GM12878 (cell line): Measurements from ENCODE around the gene EDEM3. TPM values are rescaled to one million over a fixed set of nuclear protein-coding genes. Genes with fewer than 3 reads are reported as not detected.

ENCODE experiments used
- ATF3 ChIP-seq: IDR thresholded peaks from 2 replicates; pipeline ENCODE4 v1.6.1; 2011; ENCODE audit warnings: low read depth, mild to moderate bottlenecking, low read length, moderate library complexity, borderline replicate concordance; ENCODE audit errors: extremely low read depth
- BCL11A ChIP-seq: IDR thresholded peaks from 2 replicates; pipeline ENCODE4 v1.6.1; 2011; ENCODE audit warnings: low read depth, low read length
- BCL3 ChIP-seq: IDR thresholded peaks from 2 replicates; pipeline ENCODE4 v1.6.1; 2011; ENCODE audit warnings: borderline replicate concordance, low read depth, mild to moderate bottlenecking, moderate library complexity, low read length; ENCODE audit not compliant: insufficient read depth, poor library complexity, severe bottlenecking
- BRCA1 ChIP-seq: IDR thresholded peaks from 2 replicates; pipeline ENCODE4 v1.6.1; 2011; ENCODE audit warnings: low read depth, low read length, improper control_type of control experiment
- CHD2 ChIP-seq: IDR thresholded peaks from 2 replicates; pipeline ENCODE4 v1.6.1; 2011; ENCODE audit warnings: low read depth, low read length, improper control_type of control experiment, borderline replicate concordance
- CREM ChIP-seq: IDR thresholded peaks from 2 replicates; pipeline ENCODE4 v1.6.1; 2014; ENCODE audit warnings: antibody characterized with exemption, low read depth
- EP300 ChIP-seq, 2 experiments: fragments of 150-350 bp in 1 of 2; IDR thresholded peaks; 2 replicates each; pipeline ENCODE4 v1.6.1; 2011 to 2012; ENCODE audit warnings: low read depth in 2 of 2, low read length in 2 of 2, borderline replicate concordance in 1 of 2, improper control_type of control experiment in 1 of 2, inconsistent platforms in 1 of 2; ENCODE audit not compliant: control insufficient read depth in 1 of 2
- ETV6 ChIP-seq, 2 experiments: fragments of 450-650 bp in 1 of 2; IDR thresholded peaks in 1 of 2; conservative IDR thresholded peaks in 1 of 2; 2 replicates each; pipeline ENCODE4 v1.6.1; 2014; ENCODE audit warnings: antibody characterized with exemption in 1 of 2, borderline replicate concordance in 1 of 2, low read depth in 1 of 2, mild to moderate bottlenecking in 1 of 2, moderate library complexity in 1 of 2
- IKZF2 ChIP-seq, 2 experiments: fragments of 450-650 bp; IDR thresholded peaks; 2 replicates each; pipeline ENCODE4 v1.6.1; 2017; ENCODE audit warnings: mild to moderate bottlenecking in 2 of 2, moderate library complexity in 2 of 2
- KDM1A ChIP-seq: fragments of 200-600 bp; sonication (generic); IDR thresholded peaks from 2 replicates; pipeline ENCODE4 v1.6.1; 2016; ENCODE audit warnings: borderline replicate concordance
- MEF2B ChIP-seq: fragments of 450-650 bp; IDR thresholded peaks from 2 replicates; pipeline ENCODE4 v1.6.1; 2018; ENCODE audit warnings: mild to moderate bottlenecking, moderate library complexity; ENCODE audit not compliant: partially characterized antibody, poor library complexity, severe bottlenecking
- MTA2 ChIP-seq: fragments of 450-650 bp; IDR thresholded peaks from 2 replicates; pipeline ENCODE4 v1.6.1; 2016; ENCODE audit warnings: low read depth, mild to moderate bottlenecking, moderate library complexity
- MYB ChIP-seq: fragments of 150-350 bp; IDR thresholded peaks from 2 replicates; pipeline ENCODE4 v1.6.1; 2014; ENCODE audit warnings: mild to moderate bottlenecking, low read depth, low read length, borderline replicate concordance
- NRF1 ChIP-seq: conservative IDR thresholded peaks from 2 replicates; pipeline ENCODE4 v1.6.1; 2011; ENCODE audit warnings: mild to moderate bottlenecking, low read depth, low read length, improper control_type of control experiment
- RELB ChIP-seq: fragments of 450-650 bp; IDR thresholded peaks from 2 replicates; pipeline ENCODE4 v1.6.1; 2017; ENCODE audit warnings: low read depth, mild to moderate bottlenecking, moderate library complexity
- REST ChIP-seq: IDR thresholded peaks from 2 replicates; pipeline ENCODE4 v1.6.1; 2012; ENCODE audit warnings: mild to moderate bottlenecking, low read depth, low read length
- SMAD1 ChIP-seq: fragments of 450-650 bp; IDR thresholded peaks from 2 replicates; pipeline ENCODE4 v1.6.1; 2018; ENCODE audit warnings: mild to moderate bottlenecking, low read depth; ENCODE audit not compliant: partially characterized antibody
- SMAD5 ChIP-seq: IDR thresholded peaks from 2 replicates; pipeline ENCODE4 v1.6.1; 2016; ENCODE audit warnings: antibody characterized with exemption, low read depth
- TBL1XR1 ChIP-seq: IDR thresholded peaks from 2 replicates; pipeline ENCODE4 v1.6.1; 2012; ENCODE audit warnings: low read depth, low read length, improper control_type of control experiment
- TCF3 ChIP-seq: IDR thresholded peaks from 2 replicates; pipeline ENCODE4 v1.6.1; 2012; ENCODE audit warnings: low read depth, mild to moderate bottlenecking, low read length, borderline replicate concordance; ENCODE audit not compliant: insufficient read depth
- ZNF24 ChIP-seq: fragments of 450-650 bp; IDR thresholded peaks from 2 replicates; pipeline ENCODE4 v1.6.1; 2017; ENCODE audit warnings: antibody characterized with exemption, mild to moderate bottlenecking
- ZNF622 ChIP-seq: fragments of 450-650 bp; IDR thresholded peaks from 2 replicates; pipeline ENCODE4 v1.6.1; 2017; ENCODE audit warnings: mild to moderate bottlenecking, inconsistent platforms
- ZSCAN29 ChIP-seq: fragments of 450-650 bp; IDR thresholded peaks from 2 replicates; pipeline ENCODE4 v1.6.1; 2017; ENCODE audit warnings: mild to moderate bottlenecking, moderate library complexity
- polyA plus RNA-seq, 11 experiments: library from polyadenylated mRNA; depleted of rRNA in 4 of 11; unstranded in 6 of 11; stranded (reverse) in 5 of 11; fragments of >200 nt; fragmentation: Nextera tagmentation in 4 of 11; fragmentation: Illumina TruSeq in 1 of 11; extraction: Ambion mirVana in 4 of 11; extraction: Trizol in 1 of 11; gene quantifications; 1 replicate in 1 of 11; 2 replicates in 10 of 11; pipeline versions ENCODE4 v1.2.1 to v1.2.3, GENCODE V29; 2011 to 2016; ENCODE audit warnings: inconsistent platforms in 2 of 11, missing spikeins in 2 of 11, low read depth in 1 of 11
- total RNA-seq, 4 experiments: library from RNA; depleted of rRNA in 3 of 4; stranded (reverse); fragments of >200 nt in 3 of 4; fragmentation: Illumina TruSeq in 1 of 4; extraction: Trizol in 1 of 4; gene quantifications; 2 replicates each; pipeline versions ENCODE4 v1.2.1 to v1.2.3, GENCODE V29; 2013 to 2021

Gene EDEM3
- total and polyA plus RNA-seq, 10 of the 15 experiments (the other 5 are each of a cell fraction or from before 2014, with no cell fraction given), result 6.4 to 19.3 (median 14.3) TPM

- no peak for TF ChIP-seq ATF3
- no peak for TF ChIP-seq ZNF622
- TF ChIP-seq BRCA1, result no peak
- TF ChIP-seq EP300 (IDR thresholded peaks at IDR 0.05; ENCODE audit: borderline replicate concordance in 1 of 2, control insufficient read depth in 1 of 2, low read depth in 2 of 2, low read length in 2 of 2), result peak; percentile 85 to 87
- TF ChIP-seq KDM1A, result no peak
- TF ChIP-seq BCL3, result no peak
- no peak for TF ChIP-seq TCF3
- TF ChIP-seq ZNF24, result 0 out of 2 replicates have a peak, but pooled peaks have one; percentile 25
- peak; percentile 39 for TF ChIP-seq SMAD1
- peak; percentile 85 for TF ChIP-seq RELB
- peak; percentile 76 for TF ChIP-seq MEF2B
- no peak for TF ChIP-seq SMAD5
- TF ChIP-seq NRF1, result no peak
- TF ChIP-seq ZSCAN29, result no peak
- peak; percentile 69 to 79; a peak in 2 of 4 replicates for TF ChIP-seq IKZF2 (IDR thresholded peaks at IDR 0.05)
- TF ChIP-seq MYB, result no peak
- no peak for TF ChIP-seq CHD2
- TF ChIP-seq MTA2, result peak; percentile 97
- TF ChIP-seq CREM, result peak; percentile 32; the same call in 1 of the 2 replicates
- peak; percentile 67; the same call in 1 of the 2 replicates for TF ChIP-seq BCL11A
- no peak for TF ChIP-seq REST
- TF ChIP-seq ETV6 (conservative IDR thresholded peaks at IDR 0.05 in 1 of 2, IDR thresholded peaks at IDR 0.05 in 1 of 2; ENCODE audit: borderline replicate concordance in 1 of 2, low read depth in 1 of 2), result no peak; a peak in 1 of 4 replicates
- TF ChIP-seq TBL1XR1, result peak; percentile 68; the same call in 1 of the 2 replicates
Measured at GRCh38 chr1:184743062-184743756, 11.4 kb downstream of the EDEM3 start (continued).
